MM.1S (cell line): ENCODE data around the gene CDKN2AIP.

Experiments
- CTCF ChIP-seq: fragments of 300-600 bp; sonication (generic); IDR thresholded peaks from 2 replicates; pipeline ENCODE4 v1.5.1; 2016; ENCODE audit warnings: antibody characterized with exemption, low read length, mixed read lengths
- EZH2 ChIP-seq: fragments of 300-600 bp; sonication (generic); optimal IDR thresholded peaks from 2 replicates; pipeline ENCODE3; 2017; ENCODE audit warnings: low read depth, mild to moderate bottlenecking, antibody characterized with exemption, low read length, mixed read lengths

DNA sequence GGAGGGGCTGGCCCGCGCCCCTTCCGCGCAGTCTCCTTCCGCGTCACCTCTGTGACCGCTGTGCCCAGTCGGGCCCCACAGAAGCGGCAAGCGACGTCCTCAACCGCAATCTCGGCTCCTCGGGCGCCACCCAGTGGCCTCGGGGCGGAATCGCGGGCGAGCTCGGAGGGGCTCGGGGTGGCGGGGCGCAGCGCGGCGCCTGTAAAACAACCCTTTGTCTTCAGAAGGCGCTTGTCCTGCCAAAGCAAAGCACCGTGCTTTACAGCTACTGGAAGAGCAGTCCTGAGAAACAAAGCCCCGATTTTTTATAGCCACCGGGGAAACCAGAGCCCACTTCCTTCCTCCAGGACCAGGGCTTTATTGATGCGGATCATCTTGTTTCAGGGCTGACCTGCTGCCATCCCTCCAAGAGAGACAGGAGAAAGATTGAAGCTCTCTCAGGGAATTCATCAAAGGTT is 37.3 kb upstream of the CDKN2AIP start:
- peak; percentile 90 for TF ChIP-seq CTCF
- TF ChIP-seq EZH2 = no peak
